SK-N-SH treated with all-trans-retinoic acid at 6 μM for 48 hours (cell line): ENCODE data around the gene UBL7.

Source experiments
- ARNTL ChIP-seq: fragments of 450-650 bp; formaldehyde crosslinking; IDR thresholded peaks from 2 replicates; pipeline ENCODE4 v1.5.0; 2020; ENCODE audit warnings: low read depth, mild to moderate bottlenecking, moderate library complexity, borderline replicate concordance
- CSDC2 ChIP-seq: fragments of 250-450 bp; sonication (Bioruptor Pico); IDR thresholded peaks from 2 replicates; pipeline ENCODE4 v1.5.0; 2020; ENCODE audit warnings: mild to moderate bottlenecking, moderate library complexity
- PATZ1 ChIP-seq: fragments of 250-450 bp; sonication (Bioruptor Pico); IDR thresholded peaks from 2 replicates; pipeline ENCODE4 v1.8.0; 2020; ENCODE audit warnings: mild to moderate bottlenecking, moderate library complexity, borderline replicate concordance
- PPARA ChIP-seq: fragments of 250-450 bp; sonication (Bioruptor Pico); IDR thresholded peaks from 2 replicates; pipeline ENCODE4 v1.5.0; 2020; ENCODE audit warnings: mild to moderate bottlenecking, borderline replicate concordance
- RARB ChIP-seq: fragments of 250-450 bp; sonication (Bioruptor Pico); IDR thresholded peaks from 2 replicates; pipeline ENCODE4 v1.8.0; 2021; ENCODE audit warnings: mild to moderate bottlenecking, moderate library complexity
- ZFP30 ChIP-seq: fragments of 450-650 bp; formaldehyde crosslinking; IDR thresholded peaks from 2 replicates; pipeline ENCODE4 v1.5.0; 2022; ENCODE audit warnings: mild to moderate bottlenecking, moderate library complexity
- ZNF565 ChIP-seq: fragments of 450-650 bp; formaldehyde crosslinking; conservative IDR thresholded peaks from 2 replicates; pipeline ENCODE4 v1.5.0; 2020; ENCODE audit warnings: low read depth, mild to moderate bottlenecking, moderate library complexity
- ZNF8 ChIP-seq: fragments of 450-650 bp; formaldehyde crosslinking; IDR thresholded peaks from 2 replicates; pipeline ENCODE4 v1.5.0; 2020; ENCODE audit warnings: mild to moderate bottlenecking, moderate library complexity

- TF ChIP-seq PPARA (no peak), RARB (CRISPR knock-in tag) (no peak), ZNF8 (CRISPR knock-in tag) (no peak), ARNTL (no peak), PATZ1 (CRISPR knock-in tag) (no peak), ZFP30 (CRISPR knock-in tag) (no peak), CSDC2 (CRISPR knock-in tag) (no peak), ZNF565 (CRISPR knock-in tag) (no peak)
Measured at GRCh38 chr15:74449643-74450205, 11.2 kb downstream of the UBL7 start.
